ENCODE data around the gene ZMYND8. TPM values are rescaled to one million over a fixed set of nuclear protein-coding genes. Genes with fewer than 3 reads are reported as not detected.

The ZMYND8 gene
- total and polyA plus RNA-seq, 2 of the 8 experiments (the other 6 are each of a cell fraction or from before 2014, with no cell fraction given) = 50.5 to 163 TPM

GRCh38 chr20:47286681-47287080 is 69.8 kb downstream of the ZMYND8 start:
- H2BK5ac ChIP-seq (ENCODE audit: low read depth, low read length) = no peak overlapping the region
- H4K91ac ChIP-seq (replicated peaks; ENCODE audit: insufficient read length, low read length) = no peak overlapping the region
- H4K8ac ChIP-seq (ENCODE audit: extremely low read depth, insufficient read depth, low read length) = no peak overlapping the region
- H3K79me1 ChIP-seq (ENCODE audit: low read depth, low read length) = 0 out of 2 replicates have a peak, but pooled peaks cover 3% of the 10 kb centered on the region
- DNase-seq (ENCODE audit: low read depth in 1 of 2, low spot score in 2 of 2) (no peak), FAIRE-seq (no peak)
- H2BK15ac ChIP-seq (ENCODE audit: low read length) = no peak overlapping the region
- H3K27ac ChIP-seq (ENCODE audit: low read depth, low read length) = no peak overlapping the region
- H3K23me2 ChIP-seq (ENCODE audit: low read depth, low read length) = no peaks in the 10 kb centered on the region
- no peak overlapping the region for H3K56ac ChIP-seq (replicated peaks; ENCODE audit: insufficient read length, low read depth, low read length)
- peaks cover 44 to 94% (median 77%) of the 10 kb centered on the region in 4 experiments for H3K36me3 ChIP-seq (ENCODE audit: control insufficient read depth in 2 of 4, insufficient read depth in 4 of 4, low read length in 3 of 4)
- no peak overlapping the region for H4K5ac ChIP-seq (ENCODE audit: insufficient read length, low read depth, low read length)
- H3K14ac ChIP-seq (ENCODE audit: insufficient read length) = no peak overlapping the region
- no peak overlapping the region for H2AK5ac ChIP-seq (ENCODE audit: low read depth, low read length)
- H3K4me2 ChIP-seq (ENCODE audit: insufficient read depth in 1 of 2, low read depth in 2 of 2, low read length in 2 of 2) = no peak overlapping the region
- no peak overlapping the region for H3K9ac ChIP-seq (replicated peaks in 1 of 4; ENCODE audit: extremely low read depth in 1 of 4, low read depth in 3 of 4, low read length in 3 of 4)
- H3K4ac ChIP-seq (replicated peaks; ENCODE audit: insufficient read length, low read depth, low read length) = no peak overlapping the region
- ChIA-PET CTCF (ENCODE audit: partially characterized antibody) (interaction anchor here (1.4 to 3.6 kb wide), 3 partner anchors 14 to 97 kb away, joined by 3 to 18 read pairs (median 17); no protein-coding TSS in a partner anchor), POLR2A (ENCODE audit: partially characterized antibody) (interaction anchor here (0.9 to 1.5 kb wide), 4 partner anchors 13 to 70 kb away, joined by 3 read pairs; partner anchors contain the start of gene ZMYND8)
- H3K4me1 ChIP-seq (replicated peaks in 1 of 4; ENCODE audit: control insufficient read depth in 3 of 4, insufficient read depth in 4 of 4, low read length in 3 of 4) = no peaks in the 10 kb centered on the region
- H3K18ac ChIP-seq (ENCODE audit: extremely low read depth, low read length) = no peak overlapping the region
- H3K27me3 ChIP-seq (replicated peaks in 1 of 4; ENCODE audit: control insufficient read depth in 3 of 4, extremely low read depth in 1 of 4, insufficient read depth in 3 of 4, low read length in 3 of 4) = no peaks in the 10 kb centered on the region
- no peak overlapping the region for H2BK120ac ChIP-seq (replicated peaks; ENCODE audit: low read depth, low read length)
- peaks cover 1 to 4% of the 10 kb centered on the region in 2 experiments for H4K20me1 ChIP-seq (replicated peaks in 1 of 2; ENCODE audit: control insufficient read depth in 1 of 2, insufficient read depth in 2 of 2, low read length in 2 of 2)
- 95% methylated on average over 5 of the region's 5 CpGs; no CpG with 5 or more reads in 1 of the 2 experiments for WGBS, 2 experiments (ENCODE audit: extremely low coverage in 1 of 2, insufficient coverage in 1 of 2, insufficient read length in 1 of 2, insufficient replicate concordance in 2 of 2, low coverage in 1 of 2, low lambda C conversion rate in 2 of 2, missing lambda C conversion rate in 1 of 2)
- H3K23ac ChIP-seq (ENCODE audit: insufficient read length) = no peak overlapping the region
- peaks cover 0 to 35% of the 10 kb centered on the region in 2 experiments; a peak in 2 of 4 replicates for H3K79me2 ChIP-seq (ENCODE audit: control insufficient read depth in 1 of 2, insufficient read depth in 2 of 2, low read length in 2 of 2)
- H2AFZ ChIP-seq (ENCODE audit: low read length) = no peak overlapping the region
- no peak overlapping the region for H2BK20ac ChIP-seq (ENCODE audit: low read length)
- no peak overlapping the region for H3K4me3 ChIP-seq (ENCODE audit: extremely low read depth in 1 of 4, insufficient read depth in 2 of 4, low read depth in 3 of 4, low read length in 4 of 4)
- no peak overlapping the region for H2BK12ac ChIP-seq (ENCODE audit: low read depth, low read length)
- H3K9me3 ChIP-seq (ENCODE audit: insufficient read depth in 2 of 2, low read depth in 1 of 2, low read length in 1 of 2) = no peaks in the 10 kb centered on the region
- TF ChIP-seq CHD2 (IDR thresholded peaks at IDR 0.05; ENCODE audit: low read length) (no peak), ASH2L (IDR thresholded peaks at IDR 0.05; ENCODE audit: low read length) (no peak), BRCA1 (IDR thresholded peaks at IDR 0.05; ENCODE audit: low read depth, low read length) (no peak), HDAC6 (IDR thresholded peaks at IDR 0.05; ENCODE audit: low read depth, low read length) (no peak), TCF12 (IDR thresholded peaks at IDR 0.05; ENCODE audit: low read depth, low read length) (no peak), SUZ12 (IDR thresholded peaks at IDR 0.05; ENCODE audit: low read length) (no peak), JUN (IDR thresholded peaks at IDR 0.05; ENCODE audit: low read depth, low read length) (no peak), MAFK (IDR thresholded peaks at IDR 0.05; ENCODE audit: low read depth, low read length) (no peak), TAF1 (IDR thresholded peaks at IDR 0.05; ENCODE audit: low read depth, low read length) (no peak), NANOG (IDR thresholded peaks at IDR 0.05; ENCODE audit: insufficient read depth, low read depth, low read length, poor library complexity, severe bottlenecking) (no peak), CEBPB (IDR thresholded peaks at IDR 0.05; ENCODE audit: low read depth, low read length) (no peak), RBBP5 (IDR thresholded peaks at IDR 0.05; ENCODE audit: borderline replicate concordance, low read depth, low read length) (no peak), SP2 (IDR thresholded peaks at IDR 0.05; ENCODE audit: low read length) (no peak), SIN3A (conservative IDR thresholded peaks at IDR 0.05 in 1 of 2, IDR thresholded peaks at IDR 0.05 in 1 of 2; ENCODE audit: low read depth in 1 of 2, low read length in 2 of 2) (no peak), SAP30 (IDR thresholded peaks at IDR 0.05; ENCODE audit: insufficient read depth, insufficient replicate concordance, low read length) (no peak)

Measured in H1 (cell line).